ENCODE measurements around the gene TBCK.

The TBCK gene

GRCh38 chr4:106062452-106062875 is 253.5 kb downstream of the TBCK start:
- H3K36me3 ChIP-seq, result no peaks in the 10 kb centered on the region
- H3K4me3 ChIP-seq (ENCODE audit: low read depth in 1 of 2, low read length in 1 of 2), result no peak overlapping the region
- H3K4me1 ChIP-seq (ENCODE audit: control insufficient read depth in 1 of 2, insufficient read depth in 1 of 2, low read depth in 1 of 2, low read length in 1 of 2), result no peaks in the 10 kb centered on the region
- TF ChIP-seq, protein P1, sequence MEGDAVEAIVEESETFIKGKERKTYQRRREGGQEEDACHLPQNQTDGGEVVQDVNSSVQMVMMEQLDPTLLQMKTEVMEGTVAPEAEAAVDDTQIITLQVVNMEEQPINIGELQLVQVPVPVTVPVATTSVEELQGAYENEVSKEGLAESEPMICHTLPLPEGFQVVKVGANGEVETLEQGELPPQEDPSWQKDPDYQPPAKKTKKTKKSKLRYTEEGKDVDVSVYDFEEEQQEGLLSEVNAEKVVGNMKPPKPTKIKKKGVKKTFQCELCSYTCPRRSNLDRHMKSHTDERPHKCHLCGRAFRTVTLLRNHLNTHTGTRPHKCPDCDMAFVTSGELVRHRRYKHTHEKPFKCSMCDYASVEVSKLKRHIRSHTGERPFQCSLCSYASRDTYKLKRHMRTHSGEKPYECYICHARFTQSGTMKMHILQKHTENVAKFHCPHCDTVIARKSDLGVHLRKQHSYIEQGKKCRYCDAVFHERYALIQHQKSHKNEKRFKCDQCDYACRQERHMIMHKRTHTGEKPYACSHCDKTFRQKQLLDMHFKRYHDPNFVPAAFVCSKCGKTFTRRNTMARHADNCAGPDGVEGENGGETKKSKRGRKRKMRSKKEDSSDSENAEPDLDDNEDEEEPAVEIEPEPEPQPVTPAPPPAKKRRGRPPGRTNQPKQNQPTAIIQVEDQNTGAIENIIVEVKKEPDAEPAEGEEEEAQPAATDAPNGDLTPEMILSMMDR (IDR thresholded peaks at IDR 0.05), result no peak
- no peaks in the 10 kb centered on the region for H3K27me3 ChIP-seq
- H3K9me3 ChIP-seq, result no peaks in the 10 kb centered on the region
- no peak overlapping the region for H3K27ac ChIP-seq

DNA sequence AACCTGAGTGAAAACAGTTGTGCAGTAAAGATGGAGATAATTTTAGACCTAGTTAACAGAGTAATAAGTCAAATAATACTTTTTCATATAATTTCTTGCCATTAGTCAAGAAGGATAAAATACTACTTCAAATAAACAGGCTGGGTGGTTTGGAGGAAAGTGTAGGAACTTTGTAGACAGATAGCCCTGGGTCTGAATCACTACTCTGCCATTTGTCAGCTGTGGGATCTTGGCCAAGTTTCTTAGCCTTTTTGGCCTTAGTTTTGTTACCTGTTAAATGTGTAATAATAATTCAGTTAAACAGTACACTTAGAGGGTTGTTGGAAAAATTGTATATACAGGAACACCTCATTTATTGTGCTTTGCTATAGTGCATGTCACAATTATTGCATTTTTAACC is 257.1 kb downstream of the TBCK start:
- Histone ChIP-seq H3K27me3 (no peaks in the 10 kb centered on the region), H3K4me3 (ENCODE audit: low read depth in 1 of 2, low read length in 1 of 2) (no peak overlapping the region), H3K9me3 (no peaks in the 10 kb centered on the region), H3K4me1 (ENCODE audit: control insufficient read depth in 1 of 2, insufficient read depth in 1 of 2, low read depth in 1 of 2, low read length in 1 of 2) (no peaks in the 10 kb centered on the region), H3K27ac (no peak overlapping the region), H3K36me3 (no peaks in the 10 kb centered on the region)
- TF ChIP-seq, protein P1 (IDR thresholded peaks at IDR 0.05), result no peak

GRCh38 chr4:106056914-106057313 is 259.1 kb downstream of the TBCK start:
- H3K9me3 ChIP-seq, result no peaks in the 10 kb centered on the region
- H3K36me3 ChIP-seq, result no peaks in the 10 kb centered on the region
- no peaks in the 10 kb centered on the region for H3K4me1 ChIP-seq (ENCODE audit: control insufficient read depth in 1 of 2, insufficient read depth in 1 of 2, low read depth in 1 of 2, low read length in 1 of 2)
- no peak overlapping the region for H3K27ac ChIP-seq
- no peak overlapping the region for H3K4me3 ChIP-seq (ENCODE audit: low read depth in 1 of 2, low read length in 1 of 2)
- H3K27me3 ChIP-seq, result no peaks in the 10 kb centered on the region
- TF ChIP-seq, protein P1 (IDR thresholded peaks at IDR 0.05), result no peak

DNA sequence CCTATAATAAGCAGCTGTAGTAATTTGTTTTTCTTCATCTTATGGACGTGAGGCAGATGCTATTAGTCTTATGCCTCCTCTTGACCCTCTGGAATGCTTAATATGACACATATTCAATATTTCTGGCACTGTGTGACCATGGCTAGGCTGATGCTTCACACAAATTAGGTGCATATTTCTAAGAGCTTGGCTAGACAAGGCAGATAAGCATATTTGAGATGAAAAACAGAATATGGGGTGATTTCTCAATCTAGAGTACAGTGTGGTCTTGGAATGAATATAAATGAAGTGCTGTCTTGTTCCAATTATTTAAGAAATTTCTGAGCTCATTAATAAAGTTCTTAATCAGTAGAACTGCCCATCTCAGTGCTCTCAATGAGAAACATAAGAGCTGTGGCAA is 264.5 kb downstream of the TBCK start:
- Histone ChIP-seq H3K27me3 (no peaks in the 10 kb centered on the region), H3K36me3 (no peaks in the 10 kb centered on the region), H3K4me1 (ENCODE audit: control insufficient read depth in 1 of 2, insufficient read depth in 1 of 2, low read depth in 1 of 2, low read length in 1 of 2) (no peaks in the 10 kb centered on the region), H3K9me3 (no peaks in the 10 kb centered on the region), H3K27ac (no peak overlapping the region), H3K4me3 (ENCODE audit: low read depth in 1 of 2, low read length in 1 of 2) (no peak overlapping the region)
- TF ChIP-seq, protein P1 (IDR thresholded peaks at IDR 0.05), result no peak

DNA sequence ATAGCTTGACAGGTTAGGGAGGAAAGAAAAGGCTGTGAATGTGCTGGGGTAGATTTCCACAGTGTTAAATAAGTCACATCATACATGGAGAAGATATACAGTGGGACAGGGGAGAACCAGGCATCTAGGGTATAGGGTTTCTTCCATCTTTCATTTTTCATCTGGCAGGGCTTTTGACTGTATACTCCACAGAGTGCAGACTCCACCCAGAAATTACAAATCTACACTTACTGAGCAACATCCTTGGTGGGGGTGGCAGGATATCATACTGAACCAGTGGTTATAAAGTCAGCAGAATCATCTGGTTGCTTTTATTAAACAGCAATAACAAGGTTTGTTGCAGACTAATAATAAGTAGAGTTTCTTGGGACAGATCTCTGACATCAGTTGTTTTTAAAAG is 266.5 kb downstream of the TBCK start:
- Histone ChIP-seq H3K27me3 (no peaks in the 10 kb centered on the region), H3K4me1 (ENCODE audit: control insufficient read depth in 1 of 2, insufficient read depth in 1 of 2, low read depth in 1 of 2, low read length in 1 of 2) (no peaks in the 10 kb centered on the region), H3K9me3 (no peaks in the 10 kb centered on the region), H3K36me3 (no peaks in the 10 kb centered on the region), H3K4me3 (ENCODE audit: low read depth in 1 of 2, low read length in 1 of 2) (no peak overlapping the region), H3K27ac (no peak overlapping the region)
- TF ChIP-seq, protein P1 (IDR thresholded peaks at IDR 0.05), result no peak
